Activated CD8-positive, alpha-beta memory T cell treated with anti-CD3 and anti-CD28 coated beads, Interleukin-2, amount 50 U/mL, for 24 hours (primary cell): ENCODE results near the gene ZMIZ1.

Experiments used
- DNase-seq: peaks from one replicate; pipeline ENCODE4 v3.0.0-alpha.2; 2020; ENCODE audit errors: extremely low read depth

Gene ZMIZ1

DNA sequence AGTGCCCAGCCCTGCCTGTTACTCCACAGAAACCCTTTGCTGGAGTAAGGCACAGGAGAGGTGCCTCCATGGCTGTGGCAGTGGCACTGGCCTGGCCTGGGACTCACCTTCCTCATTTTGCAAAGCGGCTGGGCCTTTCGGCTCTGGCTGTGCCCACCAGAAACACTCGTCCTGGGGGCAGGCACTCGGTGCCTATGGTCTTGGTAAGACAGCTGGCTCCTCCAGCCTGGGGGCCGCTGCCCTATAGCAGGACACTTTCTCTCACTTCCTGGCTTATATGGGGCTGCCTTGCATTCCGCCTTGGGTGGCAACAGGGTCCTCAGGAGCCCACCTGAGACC is 13.2 kb downstream of the ZMIZ1 start:
- DNase-seq = no peak

DNA sequence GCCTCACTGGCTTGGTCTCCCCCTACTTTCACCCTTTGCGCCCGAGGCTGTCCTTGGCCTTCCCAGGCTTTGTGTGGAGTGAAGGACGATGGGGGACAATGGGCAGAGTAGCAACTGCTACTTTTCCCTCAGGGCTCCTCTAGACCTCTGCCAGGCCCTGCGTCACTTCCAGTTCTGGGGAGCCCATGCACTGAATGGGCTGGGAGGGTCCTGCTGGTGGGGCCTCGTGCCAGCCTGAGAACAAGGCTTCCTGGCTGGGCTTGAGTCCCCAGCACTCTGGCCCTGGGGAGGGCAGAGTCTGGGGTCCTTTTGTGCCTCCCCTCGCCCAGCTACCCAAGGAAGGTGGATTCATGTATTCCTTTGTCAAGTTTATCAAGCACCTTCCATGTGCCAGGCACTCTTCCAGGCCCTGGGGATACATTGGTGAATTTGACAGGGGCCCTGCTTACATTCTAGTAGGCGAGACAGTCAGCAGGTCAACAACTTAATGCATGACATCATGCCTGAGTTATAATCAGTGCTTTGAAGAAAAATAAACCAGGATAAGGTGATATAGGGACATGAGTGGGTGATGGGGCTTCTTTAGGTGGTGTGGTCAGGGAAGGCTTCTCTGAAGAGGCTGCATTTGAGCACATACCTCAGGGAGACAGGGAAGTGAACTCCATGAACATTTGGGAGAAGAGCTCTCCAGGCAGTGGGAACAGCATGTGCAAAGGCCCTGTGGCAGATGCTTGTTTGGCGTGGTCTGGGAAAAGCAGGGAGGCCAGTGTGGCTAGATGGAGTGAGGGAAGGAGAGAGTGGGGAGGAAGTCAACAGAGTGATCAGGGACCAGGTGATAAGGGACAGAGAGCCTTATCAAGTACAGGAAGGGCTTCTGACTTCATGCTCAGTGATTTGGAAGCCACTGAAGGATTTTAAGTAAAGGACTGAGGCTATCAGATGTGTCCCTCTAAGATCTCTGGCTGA is 14.1 kb downstream of the ZMIZ1 start:
- no peak for DNase-seq

DNA sequence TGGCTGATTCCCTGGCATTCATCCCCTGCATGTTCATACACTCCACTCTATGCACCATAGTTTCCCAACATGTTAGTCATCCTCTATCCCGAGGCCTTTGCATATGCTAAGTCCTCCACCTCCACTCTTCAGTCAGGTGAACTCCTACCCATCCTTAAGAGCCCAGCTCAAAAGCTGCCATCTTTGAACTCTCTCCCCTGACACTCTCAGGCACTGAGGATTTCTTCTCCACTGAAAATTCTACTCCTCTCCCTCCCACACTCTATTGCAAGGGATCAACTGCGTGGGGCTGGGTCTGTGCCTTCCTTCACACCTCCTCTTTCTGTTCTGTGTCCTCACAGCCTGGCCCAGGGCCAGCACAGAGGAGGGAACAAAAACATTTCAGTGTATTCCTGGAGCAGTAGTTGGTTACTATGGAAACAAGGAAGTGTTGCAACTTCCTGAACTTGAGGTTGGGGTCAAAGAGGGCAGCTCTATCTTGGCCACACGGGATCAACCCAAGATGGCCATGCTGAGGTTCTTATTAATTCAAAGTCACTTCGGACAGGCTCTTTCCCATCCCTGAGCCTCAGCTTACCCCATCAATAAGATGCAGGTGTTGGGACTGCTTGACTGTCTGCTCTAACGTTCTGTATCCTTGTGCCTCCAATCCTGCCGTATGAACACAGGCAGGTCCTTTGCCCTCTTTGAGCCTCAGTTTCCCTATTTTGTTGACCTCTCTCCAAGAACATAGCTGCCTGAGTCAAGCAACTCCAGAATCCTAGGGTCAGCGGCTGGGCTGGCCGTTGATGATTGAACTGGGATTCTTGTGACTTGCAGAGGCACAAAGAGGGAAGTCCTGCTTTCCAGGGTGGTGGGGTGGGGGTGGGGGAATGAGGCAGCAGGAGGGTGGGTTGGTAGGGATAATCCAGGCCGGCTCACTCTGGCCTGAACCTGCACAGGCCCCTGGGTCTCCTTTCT is 15.5 kb downstream of the ZMIZ1 start:
- no peak for DNase-seq

DNA sequence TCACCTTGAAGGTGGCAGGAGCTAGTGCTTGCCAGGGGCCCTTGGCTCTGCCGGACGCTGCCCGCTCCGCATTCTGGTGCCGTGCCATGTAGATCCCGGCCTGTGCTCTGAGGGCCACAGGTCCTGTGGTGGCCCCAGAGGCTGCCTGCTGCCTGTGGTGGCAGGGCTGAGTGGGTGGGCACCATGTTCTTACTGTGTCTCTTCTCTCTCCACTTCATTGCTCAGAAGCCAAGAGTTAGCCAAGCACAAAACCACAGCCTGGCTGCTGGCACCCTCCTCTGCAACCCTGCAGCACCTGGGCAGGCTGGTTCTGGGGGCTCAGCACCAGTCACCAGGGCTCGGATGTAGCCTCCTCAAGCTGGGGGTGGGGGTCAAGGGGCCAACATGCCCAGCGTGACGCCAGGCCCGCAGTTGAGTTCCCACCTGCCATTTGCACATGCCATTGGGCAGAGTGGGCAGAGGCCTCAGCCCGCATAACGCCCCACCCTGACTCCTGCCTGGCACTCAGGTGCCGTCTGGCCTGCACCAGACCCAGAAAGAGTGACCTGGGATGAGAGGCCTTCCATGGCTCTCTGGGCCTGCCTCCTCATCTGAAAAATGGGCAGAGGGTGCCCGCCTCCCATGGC is 16.3 kb downstream of the ZMIZ1 start:
- DNase-seq = no peak

DNA sequence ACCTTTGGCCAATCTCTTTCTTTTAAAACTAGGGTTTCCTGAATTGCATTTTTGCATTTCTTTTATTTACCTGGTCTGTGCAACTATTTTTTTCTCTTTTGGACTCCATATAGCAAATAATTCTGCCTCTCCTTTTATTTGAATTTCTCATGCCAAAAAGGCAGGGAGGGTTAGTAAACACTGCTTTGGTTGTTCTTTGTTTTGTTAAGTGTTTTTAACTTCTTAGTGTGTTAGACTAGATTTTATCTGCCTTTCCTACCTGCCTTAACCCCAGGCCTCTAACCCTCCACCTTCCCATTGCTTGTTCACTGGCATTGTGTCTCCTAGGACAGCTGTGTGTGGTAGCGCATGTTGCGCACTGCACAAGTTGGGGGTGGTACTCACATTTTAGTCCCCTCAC is 18.1 kb downstream of the ZMIZ1 start:
- DNase-seq = no peak

DNA sequence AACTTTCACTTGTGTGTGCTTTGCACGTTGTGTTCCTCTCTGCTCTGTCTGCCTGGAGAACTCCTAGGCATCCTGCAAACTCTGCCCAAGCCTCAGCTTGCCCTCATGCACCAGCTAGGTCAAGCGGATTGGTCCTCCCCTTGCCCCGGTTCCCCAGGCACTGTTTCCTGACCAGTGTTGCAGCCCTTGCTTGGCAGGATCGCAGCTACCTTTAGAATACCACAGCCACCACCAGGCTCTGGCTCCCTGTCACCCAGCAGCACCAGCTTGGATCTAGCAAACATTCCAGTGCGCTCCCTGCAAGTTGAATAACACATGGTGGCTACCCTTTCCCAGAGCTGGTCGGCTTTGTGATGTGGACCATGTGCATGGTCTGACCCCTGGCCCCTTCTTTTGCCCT is 19.0 kb downstream of the ZMIZ1 start:
- DNase-seq = no peak

DNA sequence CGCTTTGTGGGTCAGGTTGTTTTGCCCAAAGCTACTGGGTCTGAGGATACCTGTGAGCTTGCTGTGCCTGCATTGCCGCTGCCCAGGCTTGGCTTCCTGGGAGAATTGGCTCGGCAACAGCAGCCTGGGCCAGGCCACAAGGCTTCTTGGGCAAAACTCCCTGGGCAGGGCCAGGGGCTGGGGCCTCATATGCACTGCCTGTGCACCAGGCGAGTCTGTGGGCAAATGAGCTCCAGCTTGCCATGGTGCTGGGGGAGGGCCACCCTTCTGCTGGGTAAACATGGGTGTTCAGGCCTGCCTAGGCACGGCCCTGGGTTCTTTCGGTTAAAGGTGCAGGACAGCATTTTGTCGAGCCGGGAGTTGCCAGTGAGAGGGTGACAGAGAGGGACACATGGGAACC is 19.4 kb downstream of the ZMIZ1 start:
- no peak for DNase-seq

DNA sequence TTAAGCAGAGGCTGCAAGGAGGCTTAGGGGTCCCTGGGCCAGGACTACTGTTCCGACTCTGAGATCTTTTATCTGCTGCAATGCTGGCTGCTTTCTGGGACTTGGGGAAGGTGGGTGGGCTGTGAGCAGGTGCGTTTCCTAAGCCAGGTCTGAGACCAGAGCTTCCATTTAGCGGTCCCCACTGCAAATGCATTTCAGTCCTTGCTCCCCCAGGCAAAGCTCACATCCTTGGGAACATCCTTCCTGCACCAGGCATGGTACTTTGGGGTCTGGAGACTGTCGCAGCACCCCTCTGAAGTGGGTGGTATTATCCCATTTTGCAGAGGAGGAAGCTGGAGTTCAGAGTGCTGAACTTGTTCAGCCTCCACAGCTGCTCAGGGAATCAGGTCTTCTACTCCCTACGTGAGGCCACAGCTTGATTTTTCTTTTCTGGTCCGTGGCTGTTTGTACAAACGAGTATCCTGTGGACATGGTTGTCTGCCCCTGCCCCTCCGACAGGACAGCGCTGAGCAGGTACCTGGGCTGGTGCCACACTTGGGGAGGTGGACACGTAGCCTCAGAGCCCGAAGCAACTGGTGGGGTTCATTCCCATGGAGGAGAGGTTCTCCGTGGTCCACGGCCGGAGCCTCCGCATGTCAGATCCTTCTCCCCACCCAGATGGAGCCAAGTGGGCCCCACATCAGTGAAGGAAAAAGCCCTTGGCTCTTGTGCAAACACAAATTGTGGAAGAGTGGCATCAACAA is 20.0 kb downstream of the ZMIZ1 start:
- no peak for DNase-seq

DNA sequence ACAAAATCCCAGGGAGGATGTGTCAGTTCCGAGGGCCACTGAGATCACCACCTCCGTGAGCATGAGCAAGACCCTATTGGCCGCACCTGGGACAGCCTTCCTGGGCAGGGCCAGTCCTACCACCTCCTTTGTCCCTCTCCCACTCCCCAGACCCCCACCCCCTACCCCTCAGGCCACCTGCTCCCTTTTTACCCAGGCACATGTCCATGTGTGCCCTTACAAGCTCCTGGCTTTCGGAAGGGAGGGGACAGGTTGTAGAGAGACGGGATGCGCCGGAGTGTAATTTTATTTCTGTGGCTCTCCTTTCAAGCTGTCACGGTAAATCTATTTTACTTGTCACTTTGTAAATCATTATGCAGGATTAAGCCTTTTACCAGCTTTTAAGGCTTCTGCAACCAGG is 20.9 kb downstream of the ZMIZ1 start:
- DNase-seq = no peak

DNA sequence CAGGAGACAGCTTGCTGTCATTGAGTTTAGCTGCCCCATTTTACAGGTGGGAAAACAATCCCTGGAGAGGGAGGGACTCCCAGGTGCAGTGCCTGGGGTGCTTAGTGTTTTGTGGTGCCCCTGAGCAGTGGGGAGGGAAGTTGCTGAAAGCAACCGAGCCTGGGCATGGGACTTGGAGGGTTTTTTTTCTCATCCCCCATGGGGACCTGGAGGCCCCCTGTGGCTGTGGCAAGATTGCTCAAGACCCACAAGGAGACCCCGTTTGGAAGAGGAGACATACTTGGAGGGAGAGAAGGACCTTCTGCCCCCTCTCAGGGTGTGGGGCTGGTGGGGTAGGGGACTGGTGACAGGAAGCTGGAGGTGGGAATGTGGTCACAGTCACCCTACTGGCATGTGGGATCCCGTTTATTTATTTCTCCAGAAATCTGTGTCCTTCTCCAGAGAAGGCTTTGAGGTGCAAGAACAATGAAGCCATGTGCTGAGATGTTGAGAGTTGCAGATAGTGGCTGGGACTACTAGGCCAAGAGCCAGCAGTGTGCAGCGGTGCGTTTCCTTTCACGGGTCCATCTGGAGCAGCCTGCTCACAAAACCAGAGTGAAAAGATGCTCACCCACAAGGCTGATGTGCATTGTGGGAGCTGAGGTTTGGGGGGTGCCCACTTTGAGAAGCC is 21.5 kb downstream of the ZMIZ1 start:
- no peak for DNase-seq

DNA sequence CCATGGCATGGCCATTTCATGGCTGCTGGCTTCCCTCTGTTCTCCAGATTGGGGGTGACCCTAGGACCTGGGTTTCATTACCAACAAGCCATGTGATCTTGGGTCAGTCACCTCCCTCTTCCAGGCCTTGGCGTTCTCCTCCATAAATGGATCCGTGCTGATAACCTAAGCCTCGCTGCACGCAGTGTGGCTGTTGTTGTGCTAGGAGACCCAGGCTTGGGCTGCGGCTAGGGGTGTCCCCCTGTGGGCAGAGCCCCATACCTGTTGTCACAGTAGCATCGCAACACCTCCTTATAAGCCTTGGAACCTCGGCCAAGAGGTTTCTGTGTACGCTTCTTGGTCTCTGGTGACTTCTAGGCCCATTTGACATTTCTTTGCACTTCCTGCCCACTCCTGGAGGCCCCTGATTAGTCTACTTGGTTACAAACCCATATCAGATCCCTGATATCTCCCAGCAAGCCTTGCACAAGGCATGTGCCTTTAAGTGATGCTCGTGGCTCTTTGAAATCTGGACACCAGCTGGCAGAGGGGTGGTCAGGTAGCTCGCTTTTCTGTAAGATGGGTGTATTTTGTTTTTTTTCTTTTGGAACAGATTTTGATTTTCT is 23.6 kb downstream of the ZMIZ1 start:
- DNase-seq = no peak

DNA sequence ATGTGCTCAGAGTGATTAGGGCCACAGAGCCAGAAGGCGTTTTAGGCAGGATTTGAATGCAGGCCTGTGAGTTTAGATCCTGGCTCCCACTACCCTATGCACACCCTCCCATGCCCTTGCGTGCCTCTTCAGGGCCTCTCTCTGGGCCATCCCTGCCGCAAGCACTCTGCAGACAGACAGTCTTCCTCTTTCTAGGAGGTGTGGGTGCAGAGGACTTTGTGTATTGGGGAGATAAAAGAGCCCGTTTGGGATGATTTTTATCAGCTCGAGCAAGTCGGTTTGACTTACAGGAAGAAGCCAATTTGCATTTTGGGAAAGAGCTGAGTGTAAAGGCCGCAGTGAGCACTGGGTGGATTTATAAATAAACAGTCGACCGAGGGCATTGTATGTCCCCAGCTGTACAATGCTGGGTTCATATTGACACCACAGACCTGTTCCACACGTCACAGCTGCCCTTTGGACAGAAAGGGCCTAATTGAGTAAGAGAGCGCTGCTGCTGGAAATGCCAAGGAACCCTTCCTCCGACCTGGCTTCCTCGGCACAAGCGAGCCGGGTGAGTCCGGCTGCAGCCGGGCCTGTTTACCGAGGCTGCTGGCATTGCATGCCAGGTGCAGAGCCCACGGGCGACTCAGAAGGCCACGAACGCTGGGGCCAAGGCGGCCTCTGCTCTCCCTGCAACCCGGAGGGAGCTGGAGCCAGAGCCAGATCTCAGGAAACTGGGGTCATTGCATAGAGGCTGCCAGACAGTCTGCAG is 25.1 kb downstream of the ZMIZ1 start:
- no peak for DNase-seq

DNA sequence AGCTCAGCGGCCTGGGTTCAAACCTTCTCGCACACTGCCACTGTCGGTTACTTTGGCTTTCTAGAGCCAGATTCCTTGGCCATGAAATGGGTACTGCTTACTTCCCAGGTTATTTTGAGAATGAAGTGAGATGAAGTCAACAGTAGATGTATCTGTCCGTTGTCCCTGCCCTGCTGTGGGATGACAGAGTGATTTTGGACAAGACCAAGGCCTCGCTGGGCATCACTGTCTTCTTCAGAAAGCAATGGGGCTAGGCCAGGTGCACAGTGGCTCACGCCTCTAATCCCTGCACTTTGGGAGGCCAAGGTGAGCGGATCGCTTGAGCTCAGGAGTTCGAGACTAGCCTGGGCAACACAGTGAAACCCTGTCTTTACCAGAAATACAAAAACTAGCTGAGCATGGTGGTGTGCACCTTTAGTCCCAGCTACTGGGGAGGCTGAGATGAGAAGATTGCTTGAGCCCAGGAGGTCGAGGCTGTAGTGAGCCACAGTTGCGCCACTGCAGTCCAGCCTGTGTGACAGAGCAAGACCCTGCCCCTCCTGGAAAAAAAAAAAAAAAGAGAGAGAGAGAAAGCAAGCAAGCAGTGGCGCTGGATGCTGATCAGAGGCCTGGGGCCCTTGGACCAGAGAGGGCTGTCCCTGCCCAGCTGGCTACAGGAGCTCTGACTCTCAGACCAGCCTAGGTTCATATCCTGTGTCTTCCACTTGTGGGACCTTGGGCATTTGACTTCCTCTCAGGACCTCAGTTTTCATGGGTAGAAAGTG is 25.8 kb downstream of the ZMIZ1 start:
- no peak for DNase-seq

DNA sequence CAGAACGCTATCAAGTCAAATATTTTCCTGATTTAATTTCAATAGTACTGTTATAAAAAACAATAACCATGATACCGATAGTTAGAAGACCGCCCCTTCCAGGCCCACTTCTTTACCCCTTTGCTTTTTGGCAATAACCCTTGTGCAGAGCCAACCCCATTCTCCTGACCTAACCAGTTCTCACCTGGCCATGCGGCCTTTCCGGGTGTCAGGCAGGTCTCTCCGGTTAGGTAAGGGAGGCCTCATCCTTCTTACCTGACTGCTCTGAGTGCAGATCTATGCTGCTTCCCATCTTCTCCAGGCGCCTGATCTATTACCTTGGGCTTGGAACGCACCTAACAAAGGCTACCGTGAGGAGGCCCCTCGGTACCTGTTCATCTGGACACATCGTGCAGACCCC is 26.6 kb downstream of the ZMIZ1 start:
- no peak for DNase-seq

DNA sequence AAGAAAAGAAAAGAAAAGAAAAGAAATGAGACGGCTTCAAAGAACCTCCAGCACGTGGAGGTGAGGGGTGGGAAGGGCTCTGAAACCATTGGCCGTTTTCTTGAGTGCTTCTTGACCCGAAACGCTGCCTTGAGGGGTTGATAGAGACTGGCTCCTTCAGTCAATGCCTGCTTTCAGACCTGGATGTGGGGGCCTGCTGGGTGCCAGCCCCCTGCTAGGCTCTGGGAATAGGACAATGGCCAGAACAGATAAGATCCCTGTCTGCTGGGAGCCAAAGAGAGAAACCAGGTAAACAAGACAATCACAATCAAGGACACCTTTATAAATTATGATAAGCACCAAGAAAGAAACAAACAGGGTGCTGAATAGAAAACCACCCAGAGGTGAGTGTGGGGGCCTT is 27.7 kb downstream of the ZMIZ1 start:
- no peak for DNase-seq

DNA sequence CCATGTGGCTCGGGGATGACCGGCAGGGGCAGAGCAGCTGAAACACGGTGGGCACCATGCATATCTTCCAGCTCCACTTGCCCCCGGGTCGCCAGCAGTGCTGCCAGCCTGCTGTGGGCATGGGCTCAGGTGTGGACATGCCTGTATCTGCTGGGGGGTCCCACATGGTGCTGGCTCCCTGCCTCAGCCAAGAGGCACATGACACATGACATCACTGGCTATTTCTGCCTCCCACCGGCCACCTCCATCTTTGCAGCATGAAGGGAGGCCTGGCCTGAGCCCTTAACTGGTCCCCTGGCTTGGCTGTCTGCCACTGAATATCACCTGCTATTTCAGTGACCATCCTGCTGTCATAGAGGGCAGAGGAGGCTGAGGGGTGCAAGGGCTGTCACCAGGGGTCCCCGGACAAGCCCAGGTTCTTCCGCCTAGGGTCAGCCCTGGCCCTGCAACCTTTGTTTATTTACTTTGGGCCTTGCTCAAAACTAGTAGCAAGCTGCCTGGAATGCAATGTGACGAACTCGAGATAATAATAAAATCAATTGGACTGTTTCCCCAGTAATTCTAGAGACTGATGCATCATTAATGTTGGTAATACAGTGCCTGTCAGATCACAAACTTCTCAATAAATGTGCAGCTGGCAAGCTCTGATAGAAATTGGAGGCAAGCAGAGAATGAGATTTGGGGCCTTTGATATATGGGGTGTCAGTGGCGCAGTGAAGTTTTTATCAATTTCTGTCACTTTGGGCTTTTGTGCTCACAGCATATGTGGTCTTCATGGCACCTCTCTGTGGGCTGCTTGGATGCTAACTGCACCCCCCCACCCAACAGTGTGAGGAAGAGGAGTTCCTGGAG is 28.5 kb downstream of the ZMIZ1 start:
- no peak for DNase-seq

DNA sequence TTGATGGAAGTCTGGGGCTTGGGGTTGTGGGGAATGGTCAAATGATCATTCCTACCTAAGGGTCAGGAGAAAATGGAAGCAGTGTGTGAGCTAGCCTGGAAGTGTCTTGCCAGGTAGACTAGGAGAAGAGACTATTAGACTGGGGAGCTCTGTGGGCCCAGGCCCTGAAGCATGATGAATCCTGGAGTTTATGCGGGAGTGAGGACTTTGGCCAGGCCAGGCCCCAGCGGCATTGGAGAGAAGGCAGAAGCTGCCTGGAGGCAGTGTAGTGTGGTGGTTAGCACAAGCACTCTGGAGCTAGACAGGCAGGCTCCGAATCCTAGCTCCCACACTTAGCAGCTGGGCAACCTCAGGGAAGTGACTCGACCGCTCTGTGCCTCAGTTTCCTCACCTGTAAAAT is 29.3 kb downstream of the ZMIZ1 start:
- no peak for DNase-seq

DNA sequence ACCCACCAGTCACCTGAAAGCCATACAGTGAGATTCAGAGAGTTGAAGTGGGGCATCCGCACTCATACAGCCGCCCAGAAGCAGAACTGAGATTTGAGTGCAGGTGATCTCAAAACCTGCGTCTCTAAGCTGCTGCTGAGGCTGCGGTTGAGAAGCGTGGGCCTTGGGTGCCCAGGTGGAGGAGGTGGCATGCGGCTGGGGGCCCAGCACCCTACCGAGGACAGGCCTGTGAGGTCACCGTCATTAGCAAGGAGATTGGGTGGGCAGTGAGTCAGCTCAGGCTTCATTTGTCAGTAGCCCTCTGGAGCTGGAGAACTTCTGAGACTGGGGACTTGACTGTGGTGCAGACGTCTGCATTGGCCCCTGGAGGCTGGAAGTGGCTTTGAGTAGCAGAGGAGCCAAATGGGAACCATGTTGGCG is 29.8 kb downstream of the ZMIZ1 start:
- DNase-seq = no peak
